C4-2B (cell line): ENCODE results near the gene CARD10.
"Not testable (repeated sequence)": the region's sequence is repeated elsewhere in the genome, so short reads cannot be mapped to it uniquely, and the experiment has no call there.

Experiments
- H3K27ac ChIP-seq: fragments of 450-650 bp; 2 replicates; pipeline ENCODE4 v1.5.1; 2017
- CTCF ChIP-seq: fragments of 450-650 bp; conservative IDR thresholded peaks from 2 replicates; pipeline ENCODE4 v1.5.1; 2017; ENCODE audit warnings: mild to moderate bottlenecking
- ZFX ChIP-seq: fragments of 450-650 bp; IDR thresholded peaks from 2 replicates; pipeline ENCODE4 v1.6.1; 2017

The CARD10 gene

GRCh38 chr22:37551981-37552380 lies 32.8 kb upstream of the CARD10 start:
- no peak for TF ChIP-seq CTCF
- TF ChIP-seq ZFX, result no peak
- no peak overlapping the region for H3K27ac ChIP-seq

GRCh38 chr22:37550921-37551320 lies 31.7 kb upstream of the CARD10 start:
- not testable (repeated sequence) for H3K27ac ChIP-seq

GRCh38 chr22:37549704-37550059 lies 30.5 kb upstream of the CARD10 start:
- H3K27ac ChIP-seq, result no peak overlapping the region
- TF ChIP-seq ZFX, result no peak
- TF ChIP-seq CTCF, result no peak

- TF ChIP-seq ZFX, result no peak
- TF ChIP-seq CTCF, result no peak
- no peak overlapping the region for H3K27ac ChIP-seq
These were observed 28.1 kb upstream of the CARD10 start for GRCh38 chr22:37547251-37547741.

GRCh38 chr22:37546437-37547250 lies 27.4 kb upstream of the CARD10 start:
- no peak for TF ChIP-seq ZFX
- no peak overlapping the region for H3K27ac ChIP-seq

GRCh38 chr22:37545703-37546436 lies 26.7 kb upstream of the CARD10 start:
- TF ChIP-seq ZFX (no peak), CTCF (no peak)
- no peak overlapping the region for H3K27ac ChIP-seq

GRCh38 chr22:37544955-37545702 lies 25.9 kb upstream of the CARD10 start:
- TF ChIP-seq ZFX (no peak), CTCF (peak; percentile 87)
- H3K27ac ChIP-seq, result no peak overlapping the region

GRCh38 chr22:37542959-37543358 lies 23.7 kb upstream of the CARD10 start:
- H3K27ac ChIP-seq, result no peak overlapping the region
- TF ChIP-seq CTCF, result no peak
- TF ChIP-seq ZFX, result no peak

- H3K27ac ChIP-seq, result not testable (repeated sequence)
These were observed 23.2 kb upstream of the CARD10 start for GRCh38 chr22:37542416-37542815.

GRCh38 chr22:37539790-37540189 lies 20.6 kb upstream of the CARD10 start:
- not testable (repeated sequence) for H3K27ac ChIP-seq
